Choroid plexus epithelial cell (primary cell): ENCODE data around the gene MAD2L1BP.
"Not testable (repeated sequence)": the region's sequence is repeated elsewhere in the genome, so short reads cannot be mapped to it uniquely, and the experiment has no call there.

Source experiments
- DNase-seq: peaks from one replicate; pipeline ENCODE4 v3.0.0-alpha.2; 2010; ENCODE audit warnings: low read depth
- H3K4me3 ChIP-seq: 2 replicates; pipeline ENCODE4 v1.5.1; 2011; ENCODE audit warnings: low read depth, mild to moderate bottlenecking, control low read depth, low read length, moderate library complexity
- TF ChIP-seq, protein P1 (sequence below): conservative IDR thresholded peaks from 2 replicates; pipeline ENCODE4 v1.5.1; 2011; ENCODE audit warnings: low read depth, mild to moderate bottlenecking, control low read depth, inconsistent platforms, low read length, moderate library complexity

MAD2L1BP gene

DNA sequence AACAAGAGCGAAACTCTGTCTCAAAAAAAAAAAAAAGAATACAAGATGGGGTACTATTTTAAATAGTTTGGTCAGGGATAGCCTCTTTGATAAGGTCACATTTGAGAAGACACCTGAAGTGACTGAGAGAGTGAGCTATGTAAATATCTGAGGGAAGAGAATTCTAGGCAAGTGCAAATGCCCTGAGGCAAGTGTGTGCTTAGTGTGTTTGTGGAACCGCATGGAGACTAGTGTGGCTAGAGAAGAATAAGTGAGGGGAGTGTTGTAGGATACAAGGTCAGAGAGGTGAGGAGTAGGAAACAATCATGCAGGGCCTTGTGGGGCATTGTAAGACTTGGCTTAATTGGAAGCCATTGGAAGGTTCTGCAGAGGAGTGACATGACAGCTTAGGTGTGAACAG, 12.6 kb downstream of the MAD2L1BP start:
- no peak for DNase-seq
- no peak overlapping the region for H3K4me3 ChIP-seq
- TF ChIP-seq, protein P1, sequence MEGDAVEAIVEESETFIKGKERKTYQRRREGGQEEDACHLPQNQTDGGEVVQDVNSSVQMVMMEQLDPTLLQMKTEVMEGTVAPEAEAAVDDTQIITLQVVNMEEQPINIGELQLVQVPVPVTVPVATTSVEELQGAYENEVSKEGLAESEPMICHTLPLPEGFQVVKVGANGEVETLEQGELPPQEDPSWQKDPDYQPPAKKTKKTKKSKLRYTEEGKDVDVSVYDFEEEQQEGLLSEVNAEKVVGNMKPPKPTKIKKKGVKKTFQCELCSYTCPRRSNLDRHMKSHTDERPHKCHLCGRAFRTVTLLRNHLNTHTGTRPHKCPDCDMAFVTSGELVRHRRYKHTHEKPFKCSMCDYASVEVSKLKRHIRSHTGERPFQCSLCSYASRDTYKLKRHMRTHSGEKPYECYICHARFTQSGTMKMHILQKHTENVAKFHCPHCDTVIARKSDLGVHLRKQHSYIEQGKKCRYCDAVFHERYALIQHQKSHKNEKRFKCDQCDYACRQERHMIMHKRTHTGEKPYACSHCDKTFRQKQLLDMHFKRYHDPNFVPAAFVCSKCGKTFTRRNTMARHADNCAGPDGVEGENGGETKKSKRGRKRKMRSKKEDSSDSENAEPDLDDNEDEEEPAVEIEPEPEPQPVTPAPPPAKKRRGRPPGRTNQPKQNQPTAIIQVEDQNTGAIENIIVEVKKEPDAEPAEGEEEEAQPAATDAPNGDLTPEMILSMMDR = no peak

DNA sequence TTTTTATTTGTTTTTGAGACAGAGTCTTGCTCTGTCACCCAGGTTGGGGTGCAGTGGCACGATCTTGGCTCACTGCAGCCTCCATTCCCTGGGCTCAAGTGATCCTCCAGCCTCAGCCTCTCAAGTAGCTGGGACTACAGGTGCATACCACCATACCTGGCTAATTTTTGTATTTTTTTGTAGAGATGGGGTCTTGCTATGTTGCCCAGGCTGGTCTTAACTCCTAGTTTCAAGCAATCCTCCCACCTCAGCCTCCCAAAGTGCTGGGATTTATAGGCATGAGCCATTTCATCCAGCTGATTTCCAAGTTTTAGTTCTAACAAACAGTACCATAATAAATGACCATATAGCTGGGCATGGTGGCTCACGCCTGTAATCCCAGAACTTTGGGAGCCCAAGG, 17.2 kb downstream of the MAD2L1BP start:
- not testable (repeated sequence) for DNase-seq, H3K4me3 ChIP-seq

DNA sequence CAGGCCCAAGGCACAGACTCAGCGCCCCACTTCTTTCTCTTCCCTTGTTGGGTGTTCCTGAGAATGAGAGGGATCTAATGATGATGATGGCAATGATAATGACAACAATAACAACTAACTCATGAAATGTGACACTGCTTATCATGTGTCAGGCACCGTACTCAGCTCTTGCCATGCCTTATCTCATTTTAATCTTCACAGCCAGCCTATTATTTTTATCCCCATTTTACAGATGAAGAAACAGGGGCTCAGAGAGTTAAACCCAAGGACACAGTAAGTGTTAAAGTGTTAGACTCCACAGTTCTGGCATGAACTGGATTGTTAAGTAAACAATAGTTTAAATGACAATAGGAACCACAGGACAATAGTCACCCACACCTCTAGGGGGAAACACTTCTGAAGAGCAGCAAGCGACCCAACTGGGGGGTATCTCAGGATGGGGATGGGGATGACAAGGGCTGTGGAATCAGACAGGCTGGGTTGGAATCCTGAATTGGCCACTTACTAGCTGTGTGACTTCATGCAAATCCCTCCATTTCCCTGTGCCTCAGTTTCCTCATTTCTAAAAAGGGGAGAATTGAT, 21.7 kb downstream of the MAD2L1BP start:
- DNase-seq = no peak
- no peak overlapping the region for H3K4me3 ChIP-seq
- TF ChIP-seq, protein P1 = no peak

DNA sequence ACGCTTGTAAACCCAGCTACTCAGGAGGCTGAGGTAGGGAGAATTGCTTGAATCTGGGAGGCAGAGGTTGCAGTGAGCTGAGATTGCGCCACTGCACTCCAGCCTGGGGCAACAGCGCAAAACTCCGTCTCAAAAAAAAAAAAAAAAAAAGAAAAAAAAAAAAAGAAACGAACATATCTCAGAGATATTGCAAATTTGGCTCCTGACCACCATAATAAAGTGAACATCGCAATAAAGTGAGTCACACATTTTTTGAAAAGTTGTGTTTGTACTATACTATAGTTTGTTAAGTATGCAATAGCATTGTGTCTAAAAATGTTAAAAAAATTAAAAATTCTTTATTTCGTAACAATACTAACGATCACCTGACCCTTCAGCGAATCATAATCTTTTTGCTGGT, 22.5 kb downstream of the MAD2L1BP start:
- TF ChIP-seq, protein P1 = no peak
- peak; percentile 20 for DNase-seq
- no peak overlapping the region for H3K4me3 ChIP-seq

DNA sequence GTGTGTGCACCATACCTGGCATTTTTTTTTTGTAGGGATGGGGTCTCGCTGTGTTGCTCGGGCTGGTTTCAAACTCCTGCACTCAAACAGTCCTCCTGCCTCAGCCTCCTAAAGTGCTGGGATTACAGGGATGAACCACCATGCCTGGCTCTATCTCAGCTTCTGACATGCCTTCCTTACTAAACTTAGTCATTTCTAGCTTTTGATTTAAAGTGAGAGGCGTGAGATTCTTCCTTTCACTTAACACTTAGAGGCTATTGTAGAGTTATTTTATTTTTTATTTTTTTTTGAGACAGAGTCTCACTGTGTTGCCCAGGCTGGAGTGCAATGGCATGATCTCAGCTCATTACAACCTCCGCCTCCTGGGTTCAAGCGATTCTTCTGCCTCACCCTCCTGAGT, 27.3 kb downstream of the MAD2L1BP start:
- not testable (repeated sequence) for DNase-seq, H3K4me3 ChIP-seq

DNA sequence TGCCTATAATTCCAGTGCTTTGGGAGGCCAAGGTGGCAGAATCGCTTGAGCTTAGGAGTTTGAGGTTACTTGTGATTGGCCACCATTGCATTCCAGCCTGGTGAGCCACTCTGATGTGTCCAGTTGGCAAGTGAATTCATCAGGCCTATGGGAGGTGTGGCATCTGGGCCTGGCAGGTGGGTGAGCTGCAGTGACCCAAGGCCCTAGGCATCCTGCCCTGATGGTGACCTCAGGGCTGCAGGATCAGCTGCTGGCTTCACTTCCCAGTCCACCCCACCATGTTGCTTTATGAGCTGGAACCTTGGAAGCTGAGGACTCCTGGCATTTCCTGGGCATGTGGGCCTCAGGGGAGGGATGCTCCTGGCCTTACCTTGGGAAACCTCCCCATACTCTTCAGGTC, 29.7 kb downstream of the MAD2L1BP start:
- H3K4me3 ChIP-seq = no peak overlapping the region
- TF ChIP-seq, protein P1 = no peak
- DNase-seq = no peak

DNA sequence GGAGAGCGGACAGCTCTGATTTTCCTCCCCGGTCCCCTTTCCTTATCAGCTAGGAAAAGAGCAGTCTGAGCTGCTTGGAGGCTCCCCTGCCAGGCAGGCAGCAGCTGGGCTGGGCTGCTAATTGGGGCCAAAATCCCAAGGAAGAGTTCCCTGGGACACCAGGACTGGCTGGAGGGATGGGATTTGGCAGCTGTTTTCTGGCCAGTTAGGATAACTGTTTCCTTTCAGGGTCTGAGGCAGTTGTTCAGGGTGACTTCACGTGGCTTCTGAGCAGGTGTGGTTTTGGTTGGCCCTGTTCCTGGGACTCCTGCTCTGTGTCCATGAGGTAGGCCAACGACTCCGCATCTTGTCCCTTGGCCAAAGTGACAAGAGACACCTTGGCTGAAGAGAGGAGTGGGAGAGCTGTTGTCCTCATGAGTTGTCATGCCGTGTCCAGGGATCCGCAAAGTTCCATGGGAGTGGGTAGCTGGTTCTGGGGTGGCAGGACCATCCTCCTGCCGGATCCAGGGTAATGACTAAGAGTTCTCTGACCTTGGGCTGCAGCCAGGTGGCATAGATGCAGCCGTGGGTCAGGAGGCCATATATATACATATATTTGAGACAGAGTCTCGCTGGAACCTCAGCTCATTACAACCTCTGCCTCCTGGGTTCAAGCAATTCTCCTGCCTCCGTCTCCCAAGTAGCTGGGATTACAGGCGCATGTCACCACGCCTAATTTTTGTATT, 30.7 kb downstream of the MAD2L1BP start:
- TF ChIP-seq, protein P1 = no peak
- DNase-seq = no peak
- H3K4me3 ChIP-seq = no peak overlapping the region
